K562 (cell line): ENCODE results near the gene ICE2. TPM values are rescaled to one million over a fixed set of nuclear protein-coding genes. Genes with fewer than 3 reads are reported as not detected.

Source experiments
- ATAC-seq: fragments of 200-7000 bp; cut with Tn5 transposase; 3 replicates; pipeline ENCODE4 v1.9.1; 2020; ENCODE audit warnings: moderate library complexity
- BruUV-seq: library from RNA; stranded (reverse); fragments of 400-500 nt; replicated peaks from 2 replicates; lab custom pipeline; 2021; lab: Mats Ljungman, UMichigan
- CTCF ChIA-PET: fragments of 300-600 bp; formaldehyde crosslinking; extraction: SDS; loops from one replicate; lab custom pipeline; 2021; ENCODE audit warnings: low intra/inter-chr PET ratio; lab: Yijun Ruan, JAX
- POLR2A ChIA-PET: fragments of 300-600, 350-650 bp; sonication (Branson Sonifier 250); formaldehyde crosslinking; extraction: SDS; loops from one replicate; lab custom pipeline; 2021; ENCODE audit warnings: antibody characterized with exemption, inconsistent platforms; lab: Yijun Ruan, JAX
- DNase-seq, 4 experiments: peaks; one replicate each; pipeline versions ENCODE4 v3.0.0 to v3.0.0-alpha.2; 2011 to 2018; ENCODE audit warnings: low spot score in 3 of 4, mixed read lengths in 3 of 4; ENCODE audit errors: extremely low read depth in 1 of 4
- FAIRE-seq: peaks from 2 replicates; lab custom pipeline; 2011; peaks lifted over from hg19 to GRCh38; lab: Jason Lieb, UNC
- H2AFZ ChIP-seq: 2 replicates; pipeline ENCODE4 v1.6.0; 2011; ENCODE audit warnings: low read depth, low read length, control low read depth, inconsistent platforms
- H3K27ac ChIP-seq: fragments of 200-600 bp; 3 replicates; pipeline ENCODE4 v1.8.0; 2011; ENCODE audit warnings: low read depth, mild to moderate bottlenecking, control low read depth, inconsistent platforms, low read length, moderate library complexity, mixed read lengths; ENCODE audit errors: extremely low read depth
- H3K27me3 ChIP-seq, 2 experiments: fragments of 300-600 bp in 1 of 2; 2 replicates in 1 of 2; 3 replicates in 1 of 2; pipeline versions ENCODE4 v1.6.0 to v1.8.0; 2011; ENCODE audit warnings: inconsistent platforms in 2 of 2, low read length in 2 of 2, mild to moderate bottlenecking in 1 of 2, mixed read lengths in 1 of 2, moderate library complexity in 1 of 2; ENCODE audit not compliant: control insufficient read depth in 2 of 2, insufficient read depth in 2 of 2
- H3K36me3 ChIP-seq: fragments of 300-600 bp; 3 replicates; pipeline ENCODE4 v1.8.0; 2011; ENCODE audit warnings: mild to moderate bottlenecking, low read length, inconsistent platforms; ENCODE audit not compliant: control insufficient read depth, insufficient read depth
- H3K4me1 ChIP-seq, 2 experiments: fragments of 200-600 bp in 1 of 2; replicated peaks in 1 of 2; 2 replicates in 1 of 2; 3 replicates in 1 of 2; pipeline versions ENCODE4 v1.5.1 to v1.8.0; 2011; ENCODE audit warnings: inconsistent platforms in 2 of 2, low read length in 2 of 2, mild to moderate bottlenecking in 1 of 2, mixed read lengths in 1 of 2, moderate library complexity in 1 of 2; ENCODE audit not compliant: control insufficient read depth in 2 of 2, insufficient read depth in 2 of 2
- H3K4me2 ChIP-seq: 2 replicates; pipeline ENCODE4 v1.6.1; 2011; ENCODE audit warnings: low read length, control low read depth, inconsistent platforms, mixed read lengths; ENCODE audit not compliant: insufficient read depth
- H3K4me3 ChIP-seq: fragments of 200-600 bp; sonication (generic), shearing (Covaris generic); 2 replicates; pipeline ENCODE4 v1.5.1; 2016; ENCODE audit warnings: control low read depth, inconsistent platforms
- H3K79me2 ChIP-seq: fragments of 200-600 bp; 3 replicates; pipeline ENCODE4 v1.8.0; 2011; ENCODE audit warnings: low read length, inconsistent platforms; ENCODE audit not compliant: control insufficient read depth, insufficient read depth
- H3K9ac ChIP-seq, 2 experiments: 2 replicates each; pipeline versions ENCODE4 v1.6.0 to v1.6.1; 2011; ENCODE audit warnings: low read depth in 2 of 2, low read length in 2 of 2, control low read depth in 1 of 2, inconsistent platforms in 1 of 2, mild to moderate bottlenecking in 1 of 2, mixed read lengths in 1 of 2; ENCODE audit not compliant: insufficient read depth in 1 of 2
- H3K9me1 ChIP-seq: one replicate; pipeline ENCODE4 v1.6.0; 2011; ENCODE audit warnings: inconsistent platforms, mild to moderate bottlenecking, low read length, moderate library complexity; ENCODE audit not compliant: control insufficient read depth, insufficient read depth
- H3K9me3 ChIP-seq: replicated peaks from 2 replicates; pipeline ENCODE4 v1.5.1; 2011; ENCODE audit warnings: low read depth, low read length, inconsistent platforms; ENCODE audit not compliant: control insufficient read depth, insufficient read depth
- H4K20me1 ChIP-seq: replicated peaks from 2 replicates; pipeline ENCODE4 v1.6.1; 2011; ENCODE audit warnings: low read length, inconsistent platforms, mixed read lengths; ENCODE audit not compliant: control insufficient read depth, insufficient read depth
- ARID2 ChIP-seq: fragments of 450-650 bp; IDR thresholded peaks from 2 replicates; pipeline ENCODE4 v1.6.1; 2017; ENCODE audit warnings: antibody characterized with exemption, mild to moderate bottlenecking
- C11orf30 ChIP-seq: fragments of 450-650 bp; IDR thresholded peaks from 2 replicates; pipeline ENCODE4 v1.6.1; 2016; ENCODE audit warnings: low read depth, mild to moderate bottlenecking
- CCAR2 ChIP-seq: fragments of 200-400 bp; formaldehyde crosslinking; IDR thresholded peaks from 2 replicates; pipeline ENCODE4 v1.6.1; 2017; ENCODE audit warnings: mild to moderate bottlenecking, low read depth, low read length
- CREM ChIP-seq: IDR thresholded peaks from 2 replicates; pipeline ENCODE4 v1.6.1; 2014; ENCODE audit warnings: antibody characterized with exemption, low read depth
- DNMT1 ChIP-seq: fragments of 450-650 bp; IDR thresholded peaks from 2 replicates; pipeline ENCODE4 v1.6.1; 2016; ENCODE audit warnings: antibody characterized with exemption, mild to moderate bottlenecking
- ELF4 ChIP-seq: fragments of 450-650 bp; formaldehyde crosslinking; IDR thresholded peaks from 2 replicates; pipeline ENCODE4 v1.4.0; 2022; ENCODE audit warnings: missing genetic modification characterization
- KDM1A ChIP-seq, 2 experiments: fragments of 450-650 bp; IDR thresholded peaks; 2 replicates each; pipeline ENCODE4 v1.6.1; 2016; ENCODE audit warnings: mild to moderate bottlenecking in 2 of 2
- LEF1 ChIP-seq: fragments of 450-650 bp; IDR thresholded peaks from 2 replicates; pipeline ENCODE4 v1.6.1; 2016; ENCODE audit warnings: mild to moderate bottlenecking
- MAZ ChIP-seq, 2 experiments: fragments of 450-650 bp in 1 of 2; sonication (generic) in 1 of 2; formaldehyde crosslinking; IDR thresholded peaks in 1 of 2; conservative IDR thresholded peaks in 1 of 2; 2 replicates each; pipeline versions ENCODE4 v1.4.0 to v1.5.0; 2020; ENCODE audit warnings: mild to moderate bottlenecking in 1 of 2, missing genetic modification reagents in 1 of 2
- NFIC ChIP-seq: fragments of 450-650 bp; IDR thresholded peaks from 2 replicates; pipeline ENCODE4 v1.6.1; 2017; ENCODE audit warnings: mild to moderate bottlenecking, inconsistent platforms
- RAD51 ChIP-seq: fragments of 450-650 bp; IDR thresholded peaks from 2 replicates; pipeline ENCODE4 v1.7.1; 2016; ENCODE audit warnings: low read depth, mild to moderate bottlenecking, borderline replicate concordance
- RNF2 ChIP-seq: sonication (generic); IDR thresholded peaks from 2 replicates; pipeline ENCODE4 v1.6.1; 2016
- ZC3H8 ChIP-seq: fragments of 450-650 bp; IDR thresholded peaks from 2 replicates; pipeline ENCODE4 v1.6.1; 2017
- ZFP36 ChIP-seq: fragments of 150-350 bp; IDR thresholded peaks from 2 replicates; pipeline ENCODE4 v1.6.1; 2018; ENCODE audit warnings: low read length, low read depth; ENCODE audit not compliant: partially characterized antibody
- ZKSCAN1 ChIP-seq: fragments of 150-350 bp; IDR thresholded peaks from 2 replicates; pipeline ENCODE4 v1.6.1; 2016; ENCODE audit warnings: low read depth, low read length
- WGBS: fragments of 100-300 bp; shearing (Covaris generic); methylation state at CpG from one replicate; pipeline ENCODE4 v1.1.6; 2016; ENCODE audit warnings: low coverage, mixed read lengths; ENCODE audit not compliant: insufficient coverage; ENCODE audit errors: missing lambda C conversion rate; 5-methylcytosine and 5-hydroxymethylcytosine counted together
- in situ Hi-C: fragments of 300-500 bp; cut with MboI; formaldehyde crosslinking; loops from 4 replicates; pipeline ENCODE4 v1.15.0; 2018; ENCODE audit warnings: inconsistent platforms, mixed read lengths
- intact Hi-C: fragments of 100-400 bp; cut with micrococcal nuclease; formaldehyde crosslinking; loops from 2 replicates; pipeline ENCODE4 v1.14.2; 2022
- polyA plus RNA-seq, 8 experiments: library from polyadenylated mRNA; depleted of rRNA in 4 of 8; stranded (reverse) in 5 of 8; unstranded in 3 of 8; fragments of >200 nt; fragmentation: Nextera tagmentation in 2 of 8; fragmentation: Illumina TruSeq in 1 of 8; extraction: Ambion mirVana in 2 of 8; extraction: Trizol in 1 of 8; gene quantifications; 2 replicates each; pipeline versions ENCODE4 v1.2.1 to v1.2.3, GENCODE V29; 2011 to 2014; ENCODE audit warnings: inconsistent platforms in 1 of 8, missing spikeins in 1 of 8
- total RNA-seq, 7 experiments: library from RNA; depleted of rRNA in 6 of 7; stranded (reverse); fragments of >200 nt in 6 of 7; fragmentation: Illumina TruSeq in 2 of 7; extraction: Trizol in 2 of 7; gene quantifications; 2 replicates each; pipeline versions ENCODE4 v1.2.1 to v1.2.3, GENCODE V29; 2011 to 2021; ENCODE audit warnings: low replicate concordance in 1 of 7
- TF ChIP-seq, protein P1 (sequence below): sonication (generic); formaldehyde crosslinking; IDR thresholded peaks from 2 replicates; pipeline ENCODE4 v1.8.1; 2023; ENCODE audit warnings: mild to moderate bottlenecking, missing genetic modification reagents
- TF ChIP-seq, protein P2 (sequence below): fragments of 450-650 bp; IDR thresholded peaks from 2 replicates; pipeline ENCODE4 v1.6.1; 2014; ENCODE audit warnings: low read depth, mild to moderate bottlenecking, moderate library complexity, borderline replicate concordance
- TF ChIP-seq, protein P3 (sequence below): fragments of 450-650 bp; IDR thresholded peaks from 2 replicates; pipeline ENCODE4 v1.6.1; 2016; ENCODE audit warnings: antibody characterized with exemption

The ICE2 gene
- total and polyA plus RNA-seq, 9 of the 15 experiments (the other 6 are each of a cell fraction or from before 2014, with no cell fraction given), result 21.8 to 87.9 (median 58.1) TPM

DNA sequence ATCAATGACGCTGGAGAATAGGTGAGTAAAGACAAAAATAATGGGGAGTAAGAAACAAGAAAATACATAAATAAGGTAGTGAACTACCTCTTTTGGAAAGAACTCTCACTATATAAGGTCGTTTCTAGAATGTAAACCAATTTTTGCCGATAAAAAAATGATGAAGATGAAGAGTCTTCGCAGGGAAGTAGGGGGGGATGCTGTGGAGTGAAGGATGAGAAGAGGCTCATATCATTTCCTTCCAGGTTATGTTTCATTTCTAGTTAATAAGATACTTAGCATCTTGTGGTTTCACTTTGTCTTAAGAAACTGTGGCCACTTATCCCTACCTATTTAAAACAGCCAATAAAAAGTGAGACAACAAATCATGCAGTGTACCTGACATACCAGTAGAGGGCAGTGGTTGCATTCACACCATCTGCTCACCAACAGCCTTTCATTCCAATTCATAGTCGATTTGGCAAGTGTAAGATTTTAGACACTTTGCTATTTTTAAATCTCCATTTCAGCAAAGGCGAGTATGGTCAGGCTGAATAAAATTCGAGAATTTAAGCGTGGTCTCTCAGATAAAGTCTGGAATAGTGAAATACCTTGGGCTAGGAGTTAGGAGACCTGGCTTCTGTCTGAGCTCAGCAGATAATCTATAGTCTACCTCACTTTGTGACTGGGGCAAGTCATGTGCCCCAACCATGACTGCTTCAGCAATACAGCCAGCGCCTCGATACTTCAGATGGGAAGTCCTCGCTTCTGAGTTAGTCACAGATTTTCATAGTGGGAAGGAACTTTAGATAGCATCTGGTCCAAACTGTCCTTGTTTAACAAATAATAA, 28.9 kb upstream of the ICE2 start:
- H3K4me1 ChIP-seq, result no peaks in the 10 kb centered on the region
- no peaks in the 10 kb centered on the region for H3K9me1 ChIP-seq
- no peak overlapping the region for H2AFZ ChIP-seq
- H3K79me2 ChIP-seq, result no peaks in the 10 kb centered on the region
- H3K9ac ChIP-seq, result no peak overlapping the region
- no peak overlapping the region for H3K4me3 ChIP-seq
- no peak overlapping the region for H3K4me2 ChIP-seq
- DNase-seq (peak; percentile 55 to 68 (median 62)), ATAC-seq (peak; percentile 88), FAIRE-seq (peak; percentile 92)
- WGBS, result 20% methylated on average over 11 of the region's 11 CpGs
- peaks cover 18 to 21% of the 10 kb centered on the region in 2 experiments for H3K27me3 ChIP-seq
- no peaks in the 10 kb centered on the region; the same call in 1 of the 2 replicates for H4K20me1 ChIP-seq
- no TSS peak for BruUV-seq
- H3K27ac ChIP-seq, result no peak overlapping the region
- intact Hi-C loops (loop anchor here (5.0 to 10.0 kb wide), 2 partner anchors 151 to 407 kb away; no protein-coding TSS in a partner anchor), in situ Hi-C loops (no loop called here)
- H3K36me3 ChIP-seq, result no peaks in the 10 kb centered on the region
- ChIA-PET CTCF (interaction anchor here (0.5 to 1.6 kb wide), 4 partner anchors 13 to 1304 kb away, joined by 3 to 9 read pairs (median 4); no protein-coding TSS in a partner anchor), POLR2A (interaction anchor here (1.0 kb wide), 1 partner anchor 10 kb away, joined by 3 read pairs; no protein-coding TSS in a partner anchor)
- H3K9me3 ChIP-seq, result no peaks in the 10 kb centered on the region
- TF ChIP-seq CREM, result peak; percentile 37; the same call in 1 of the 2 replicates
- TF ChIP-seq DNMT1, result no peak
- TF ChIP-seq ARID2, result no peak
- TF ChIP-seq, protein P1, sequence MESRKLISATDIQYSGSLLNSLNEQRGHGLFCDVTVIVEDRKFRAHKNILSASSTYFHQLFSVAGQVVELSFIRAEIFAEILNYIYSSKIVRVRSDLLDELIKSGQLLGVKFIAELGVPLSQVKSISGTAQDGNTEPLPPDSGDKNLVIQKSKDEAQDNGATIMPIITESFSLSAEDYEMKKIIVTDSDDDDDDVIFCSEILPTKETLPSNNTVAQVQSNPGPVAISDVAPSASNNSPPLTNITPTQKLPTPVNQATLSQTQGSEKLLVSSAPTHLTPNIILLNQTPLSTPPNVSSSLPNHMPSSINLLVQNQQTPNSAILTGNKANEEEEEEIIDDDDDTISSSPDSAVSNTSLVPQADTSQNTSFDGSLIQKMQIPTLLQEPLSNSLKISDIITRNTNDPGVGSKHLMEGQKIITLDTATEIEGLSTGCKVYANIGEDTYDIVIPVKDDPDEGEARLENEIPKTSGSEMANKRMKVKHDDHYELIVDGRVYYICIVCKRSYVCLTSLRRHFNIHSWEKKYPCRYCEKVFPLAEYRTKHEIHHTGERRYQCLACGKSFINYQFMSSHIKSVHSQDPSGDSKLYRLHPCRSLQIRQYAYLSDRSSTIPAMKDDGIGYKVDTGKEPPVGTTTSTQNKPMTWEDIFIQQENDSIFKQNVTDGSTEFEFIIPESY, result no peak
- TF ChIP-seq RNF2, result 0 out of 2 replicates have a peak, but pooled peaks have one; percentile 47
- TF ChIP-seq RAD51, result no peak
- no peak for TF ChIP-seq ZKSCAN1
- TF ChIP-seq CCAR2, result no peak
- TF ChIP-seq MAZ (CRISPR knock-in tag; conservative IDR thresholded peaks at IDR 0.05 in 1 of 2, IDR thresholded peaks at IDR 0.05 in 1 of 2), result 0 out of 4 replicates have a peak, but pooled peaks of 1 of the 2 experiments have one; percentile 22
- no peak for TF ChIP-seq ELF4 (CRISPR knock-in tag)
- TF ChIP-seq ZFP36, result peak; percentile 6
- TF ChIP-seq C11orf30, result no peak
- TF ChIP-seq ZC3H8, result no peak
- TF ChIP-seq NFIC, result no peak
- TF ChIP-seq LEF1, result no peak
- TF ChIP-seq, protein P2, sequence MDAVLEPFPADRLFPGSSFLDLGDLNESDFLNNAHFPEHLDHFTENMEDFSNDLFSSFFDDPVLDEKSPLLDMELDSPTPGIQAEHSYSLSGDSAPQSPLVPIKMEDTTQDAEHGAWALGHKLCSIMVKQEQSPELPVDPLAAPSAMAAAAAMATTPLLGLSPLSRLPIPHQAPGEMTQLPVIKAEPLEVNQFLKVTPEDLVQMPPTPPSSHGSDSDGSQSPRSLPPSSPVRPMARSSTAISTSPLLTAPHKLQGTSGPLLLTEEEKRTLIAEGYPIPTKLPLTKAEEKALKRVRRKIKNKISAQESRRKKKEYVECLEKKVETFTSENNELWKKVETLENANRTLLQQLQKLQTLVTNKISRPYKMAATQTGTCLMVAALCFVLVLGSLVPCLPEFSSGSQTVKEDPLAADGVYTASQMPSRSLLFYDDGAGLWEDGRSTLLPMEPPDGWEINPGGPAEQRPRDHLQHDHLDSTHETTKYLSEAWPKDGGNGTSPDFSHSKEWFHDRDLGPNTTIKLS, result no peak
- no peak for TF ChIP-seq KDM1A (IDR thresholded peaks at IDR 0.05)
- TF ChIP-seq, protein P3, sequence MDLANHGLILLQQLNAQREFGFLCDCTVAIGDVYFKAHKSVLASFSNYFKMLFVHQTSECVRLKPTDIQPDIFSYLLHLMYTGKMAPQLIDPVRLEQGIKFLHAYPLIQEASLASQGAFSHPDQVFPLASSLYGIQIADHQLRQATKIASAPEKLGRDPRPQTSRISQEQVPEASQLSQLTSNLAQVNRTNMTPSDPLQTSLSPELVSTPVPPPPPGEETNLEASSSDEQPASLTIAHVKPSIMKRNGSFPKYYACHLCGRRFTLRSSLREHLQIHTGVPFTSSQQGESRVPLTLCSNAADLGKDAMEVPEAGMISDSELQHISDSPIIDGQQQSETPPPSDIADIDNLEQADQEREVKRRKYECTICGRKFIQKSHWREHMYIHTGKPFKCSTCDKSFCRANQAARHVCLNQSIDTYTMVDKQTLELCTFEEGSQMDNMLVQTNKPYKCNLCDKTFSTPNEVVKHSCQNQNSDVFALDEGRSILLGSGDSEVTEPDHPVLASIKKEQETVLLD, result no peak
